GM10266 (cell line): ENCODE data around the gene PLA2G4E.

Source experiments
- DNase-seq: peaks from one replicate; pipeline ENCODE4 v3.0.0; 2012; ENCODE audit errors: extremely low spot score
- TF ChIP-seq, protein P1 (sequence below): IDR thresholded peaks from 2 replicates; pipeline ENCODE4 v1.5.1; 2012; ENCODE audit warnings: mild to moderate bottlenecking, low read depth; ENCODE audit not compliant: control insufficient read depth, insufficient read depth; ENCODE audit errors: missing control alignments

PLA2G4E gene

DNA sequence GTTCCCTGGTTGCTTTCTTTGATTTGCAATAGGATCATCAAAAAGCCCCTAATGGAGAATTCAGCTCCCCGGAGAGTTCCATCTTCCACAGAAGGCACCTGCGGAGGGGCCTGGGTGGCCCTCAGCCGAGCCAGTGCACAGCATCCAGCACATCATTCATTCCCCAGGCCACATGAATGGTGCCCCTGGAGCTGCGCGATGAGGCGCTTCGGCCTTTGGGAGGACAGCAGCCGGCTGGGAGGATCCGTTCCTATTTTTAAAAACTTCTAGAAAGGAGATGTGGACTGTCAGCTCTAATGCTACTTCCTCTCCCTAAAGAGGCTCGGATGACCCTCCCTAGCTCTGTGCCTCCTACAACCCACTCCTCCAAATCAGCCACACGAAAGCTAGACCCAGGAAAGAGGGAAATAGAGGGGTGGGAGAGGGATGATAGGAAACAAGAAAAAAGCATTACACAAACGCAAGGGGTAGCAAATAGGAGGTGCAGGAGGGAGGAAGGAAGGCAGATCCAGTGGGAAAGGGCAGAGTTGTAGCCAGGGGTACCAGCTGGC lies 68.8 kb downstream of the PLA2G4E start:
- DNase-seq = no peak
- TF ChIP-seq, protein P1, sequence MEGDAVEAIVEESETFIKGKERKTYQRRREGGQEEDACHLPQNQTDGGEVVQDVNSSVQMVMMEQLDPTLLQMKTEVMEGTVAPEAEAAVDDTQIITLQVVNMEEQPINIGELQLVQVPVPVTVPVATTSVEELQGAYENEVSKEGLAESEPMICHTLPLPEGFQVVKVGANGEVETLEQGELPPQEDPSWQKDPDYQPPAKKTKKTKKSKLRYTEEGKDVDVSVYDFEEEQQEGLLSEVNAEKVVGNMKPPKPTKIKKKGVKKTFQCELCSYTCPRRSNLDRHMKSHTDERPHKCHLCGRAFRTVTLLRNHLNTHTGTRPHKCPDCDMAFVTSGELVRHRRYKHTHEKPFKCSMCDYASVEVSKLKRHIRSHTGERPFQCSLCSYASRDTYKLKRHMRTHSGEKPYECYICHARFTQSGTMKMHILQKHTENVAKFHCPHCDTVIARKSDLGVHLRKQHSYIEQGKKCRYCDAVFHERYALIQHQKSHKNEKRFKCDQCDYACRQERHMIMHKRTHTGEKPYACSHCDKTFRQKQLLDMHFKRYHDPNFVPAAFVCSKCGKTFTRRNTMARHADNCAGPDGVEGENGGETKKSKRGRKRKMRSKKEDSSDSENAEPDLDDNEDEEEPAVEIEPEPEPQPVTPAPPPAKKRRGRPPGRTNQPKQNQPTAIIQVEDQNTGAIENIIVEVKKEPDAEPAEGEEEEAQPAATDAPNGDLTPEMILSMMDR = no peak

DNA sequence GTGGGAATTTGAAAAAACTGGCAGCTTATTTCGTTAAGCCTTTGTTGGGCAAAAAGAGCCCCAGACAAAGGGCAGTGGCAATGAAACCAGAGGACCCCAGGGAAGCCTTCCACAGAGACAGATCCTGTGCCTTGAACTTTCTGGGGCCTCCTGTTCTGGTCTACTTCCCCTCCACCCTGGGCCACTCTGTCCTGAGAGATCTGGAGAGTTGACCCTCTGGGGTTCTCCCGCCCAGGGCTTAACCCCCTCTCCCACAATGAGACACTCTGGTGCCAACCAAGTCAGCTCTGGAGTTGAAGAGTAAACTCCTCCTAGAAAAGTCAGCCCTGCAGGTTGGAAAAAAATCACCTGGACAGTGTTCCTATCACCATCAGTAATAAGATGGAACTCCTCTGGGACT lies 69.3 kb downstream of the PLA2G4E start:
- DNase-seq = no peak
- TF ChIP-seq, protein P1 = no peak

DNA sequence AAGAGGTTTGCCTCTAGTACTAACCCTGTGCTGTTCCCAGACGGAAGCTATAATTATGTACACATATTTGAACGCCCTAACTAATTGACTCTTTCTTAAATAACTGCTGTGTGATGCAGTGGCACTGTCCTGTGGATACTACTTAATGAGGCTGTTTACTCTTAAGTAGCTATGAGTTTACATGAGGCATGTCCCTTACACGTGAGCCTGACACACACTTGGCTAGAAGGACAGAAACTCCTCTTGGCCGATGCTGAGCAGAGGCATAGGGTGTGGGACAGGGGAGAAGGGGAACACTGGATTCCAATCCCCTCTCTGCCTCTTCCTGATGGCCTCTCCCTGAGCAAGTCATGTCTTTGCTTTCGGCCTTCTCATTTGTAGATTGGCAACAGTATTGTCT lies 70.4 kb downstream of the PLA2G4E start:
- no peak for DNase-seq
- TF ChIP-seq, protein P1 = no peak

GRCh38 chr15:41950127-41950483 lies 70.7 kb downstream of the PLA2G4E start:
- DNase-seq = no peak
- TF ChIP-seq, protein P1 = no peak

DNA sequence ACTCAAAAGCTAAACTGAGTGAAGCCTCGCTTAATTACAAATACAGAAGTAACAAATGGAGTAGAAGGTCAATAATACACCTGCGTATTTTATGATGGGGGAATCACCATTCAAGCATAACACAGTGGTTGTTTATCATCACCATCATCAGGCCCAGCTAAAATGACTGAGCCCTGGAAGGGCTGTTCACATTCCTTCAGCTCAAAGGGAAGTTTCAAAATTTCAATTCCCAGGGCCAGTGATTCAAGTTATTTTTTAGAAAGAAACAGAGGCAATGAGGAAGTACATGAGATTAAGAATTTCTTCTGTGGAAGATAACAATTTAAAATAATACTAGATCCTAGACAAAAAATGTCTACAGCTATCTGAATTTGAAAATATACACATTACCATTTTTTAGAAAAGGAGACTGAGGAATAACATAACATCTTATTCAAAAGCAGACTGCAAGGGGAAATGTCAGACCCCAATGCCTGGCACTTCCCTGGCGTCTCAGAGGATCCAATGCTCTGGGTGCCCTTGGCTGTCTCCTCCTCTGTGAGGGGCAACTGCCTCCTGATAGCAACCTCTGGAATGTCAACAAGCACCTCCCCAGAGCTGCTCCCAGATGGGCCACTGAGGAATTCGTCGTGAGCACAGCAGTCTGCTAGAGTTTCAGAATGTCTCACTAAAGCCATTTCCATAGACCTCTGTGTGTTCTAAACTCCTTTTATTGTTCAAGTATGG lies 71.3 kb downstream of the PLA2G4E start:
- TF ChIP-seq, protein P1 = no peak
- no peak for DNase-seq

DNA sequence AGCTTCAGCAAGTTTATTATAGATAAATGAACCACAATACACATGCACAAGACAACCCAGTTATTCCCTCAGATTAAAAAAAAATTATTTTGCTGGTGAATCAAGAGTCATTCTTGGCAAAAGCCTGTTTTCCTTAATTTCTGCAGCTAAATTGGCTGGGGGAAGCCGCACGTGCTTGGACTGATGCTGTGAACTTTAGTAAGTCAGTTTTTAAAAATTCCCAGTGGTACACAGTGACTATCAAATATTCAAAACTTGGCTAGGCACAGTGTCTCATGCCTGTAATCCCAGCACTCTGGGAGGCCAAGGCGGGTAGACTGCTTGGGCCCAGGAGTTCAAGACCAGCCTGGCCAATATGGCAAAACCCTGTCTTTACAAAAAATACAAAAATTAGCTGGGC lies 72.4 kb downstream of the PLA2G4E start:
- TF ChIP-seq, protein P1 = no peak
- DNase-seq = no peak

GRCh38 chr15:41946970-41947369 lies 73.9 kb downstream of the PLA2G4E start:
- DNase-seq = no peak
- TF ChIP-seq, protein P1 = no peak
